Peyer's patch (tissue), 4 donors: ENCODE measurements around the gene VPS39. TPM values are rescaled to one million over a fixed set of nuclear protein-coding genes. Genes with fewer than 3 reads are reported as not detected.

Experiments
- DNase-seq, 3 donors: peaks; one replicate each; pipeline ENCODE4 v3.0.0-alpha.2; 2017 to 2019
- H3K27ac ChIP-seq, 4 donors: fragments of 200-600 bp; sonication (generic); one replicate each; pipeline ENCODE4 v1.5.1; 2016 to 2019
- H3K27me3 ChIP-seq, 2 donors: fragments of 200-600 bp; sonication (generic); one replicate each; pipeline ENCODE4 v1.5.1; 2019
- H3K36me3 ChIP-seq, 3 donors: fragments of 200-600 bp; sonication (generic); one replicate each; pipeline ENCODE4 v1.5.1; 2016 to 2019
- H3K4me1 ChIP-seq, 4 donors: fragments of 200-600 bp; sonication (generic); one replicate each; pipeline ENCODE4 v1.5.1; 2016 to 2019
- H3K4me3 ChIP-seq, 4 donors: fragments of 200-600 bp; sonication (generic); 1 replicate in 3 of 4; 2 replicates in 1 of 4; pipeline ENCODE4 v1.5.1; 2016 to 2019; ENCODE audit warnings: mild to moderate bottlenecking in 1 of 4
- H3K9me3 ChIP-seq, 4 donors: fragments of 200-600 bp; sonication (generic); one replicate each; pipeline ENCODE4 v1.5.1; 2016 to 2019; ENCODE audit warnings: mild to moderate bottlenecking in 1 of 4
- POLR2A ChIP-seq, 2 donors: fragments of 450-650 bp; IDR thresholded peaks; one replicate each; pipeline ENCODE4 v1.5.1; 2017; ENCODE audit warnings: antibody characterized with exemption in 2 of 2, mild to moderate bottlenecking in 2 of 2, moderate library complexity in 2 of 2
- total RNA-seq, 4 donors: library from RNA; depleted of rRNA; stranded (reverse); fragments of >200 nt; gene quantifications; one replicate each; pipeline ENCODE4 v1.1.0, GENCODE V29; 2016
- TF ChIP-seq, protein P1 (sequence below), 6 experiments: fragments of 450-650 bp in 4 of 6; fragments of 200-600 bp in 2 of 6; sonication (generic) in 1 of 6; IDR thresholded peaks; one replicate each; pipeline ENCODE4 v1.5.1; 2017 to 2019; ENCODE audit warnings: antibody characterized with exemption in 6 of 6, mild to moderate bottlenecking in 3 of 6, moderate library complexity in 1 of 6

Gene VPS39
- total RNA-seq, 4 donors from 2014 or later: 141 to 314 (median 192) TPM

DNA sequence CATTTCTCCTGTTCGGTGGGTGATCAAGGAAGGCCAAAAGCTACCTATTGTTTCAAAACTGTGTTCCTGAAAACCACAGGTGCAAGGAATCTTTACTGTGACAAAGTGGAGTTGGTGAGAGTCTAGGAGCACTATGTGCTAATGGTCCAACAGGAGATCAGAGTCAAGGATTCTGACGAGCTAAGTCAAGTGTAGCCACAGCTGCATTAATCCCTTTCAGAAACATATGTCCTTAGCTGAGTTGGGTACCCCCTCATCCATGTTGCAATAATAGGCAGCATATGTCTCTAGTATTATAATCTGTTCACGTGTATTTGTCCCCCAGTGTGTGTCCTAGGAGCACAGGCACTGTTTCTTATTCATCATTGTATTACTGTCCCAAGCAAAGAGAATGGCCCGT is 1.7 kb downstream of the VPS39 start:
- H3K4me1 ChIP-seq: peaks cover 0 to 15% (median 0%) of the 10 kb centered on the region in 4 donors

GRCh38 chr15:42203891-42204290 is 4.2 kb downstream of the VPS39 start:
- TF ChIP-seq POLR2A (IDR thresholded peaks at IDR 0.05): no peak
- TF ChIP-seq, protein P1, sequence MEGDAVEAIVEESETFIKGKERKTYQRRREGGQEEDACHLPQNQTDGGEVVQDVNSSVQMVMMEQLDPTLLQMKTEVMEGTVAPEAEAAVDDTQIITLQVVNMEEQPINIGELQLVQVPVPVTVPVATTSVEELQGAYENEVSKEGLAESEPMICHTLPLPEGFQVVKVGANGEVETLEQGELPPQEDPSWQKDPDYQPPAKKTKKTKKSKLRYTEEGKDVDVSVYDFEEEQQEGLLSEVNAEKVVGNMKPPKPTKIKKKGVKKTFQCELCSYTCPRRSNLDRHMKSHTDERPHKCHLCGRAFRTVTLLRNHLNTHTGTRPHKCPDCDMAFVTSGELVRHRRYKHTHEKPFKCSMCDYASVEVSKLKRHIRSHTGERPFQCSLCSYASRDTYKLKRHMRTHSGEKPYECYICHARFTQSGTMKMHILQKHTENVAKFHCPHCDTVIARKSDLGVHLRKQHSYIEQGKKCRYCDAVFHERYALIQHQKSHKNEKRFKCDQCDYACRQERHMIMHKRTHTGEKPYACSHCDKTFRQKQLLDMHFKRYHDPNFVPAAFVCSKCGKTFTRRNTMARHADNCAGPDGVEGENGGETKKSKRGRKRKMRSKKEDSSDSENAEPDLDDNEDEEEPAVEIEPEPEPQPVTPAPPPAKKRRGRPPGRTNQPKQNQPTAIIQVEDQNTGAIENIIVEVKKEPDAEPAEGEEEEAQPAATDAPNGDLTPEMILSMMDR (IDR thresholded peaks at IDR 0.05): no peak
- no peaks in the 10 kb centered on the region for H3K27me3 ChIP-seq
- peaks cover 0 to 22% (median 0%) of the 10 kb centered on the region in 3 donors for H3K36me3 ChIP-seq
- no peak for DNase-seq
- H3K9me3 ChIP-seq: no peaks in the 10 kb centered on the region
- no peak overlapping the region for H3K4me3 ChIP-seq
- H3K27ac ChIP-seq: no peak overlapping the region
- peaks cover 0 to 15% (median 0%) of the 10 kb centered on the region in 4 donors for H3K4me1 ChIP-seq

More for the DNA sequence above, 1.7 kb downstream of the VPS39 start:
- no peaks in the 10 kb centered on the region for H3K9me3 ChIP-seq
- no peak overlapping the region for H3K4me3 ChIP-seq
- H3K36me3 ChIP-seq: peaks cover 0 to 17% (median 0%) of the 10 kb centered on the region in 3 donors
- no peaks in the 10 kb centered on the region for H3K27me3 ChIP-seq
- DNase-seq: no peak
- no peak overlapping the region for H3K27ac ChIP-seq
- TF ChIP-seq, protein P1 (IDR thresholded peaks at IDR 0.05): no peak
- TF ChIP-seq POLR2A (IDR thresholded peaks at IDR 0.05): no peak

DNA sequence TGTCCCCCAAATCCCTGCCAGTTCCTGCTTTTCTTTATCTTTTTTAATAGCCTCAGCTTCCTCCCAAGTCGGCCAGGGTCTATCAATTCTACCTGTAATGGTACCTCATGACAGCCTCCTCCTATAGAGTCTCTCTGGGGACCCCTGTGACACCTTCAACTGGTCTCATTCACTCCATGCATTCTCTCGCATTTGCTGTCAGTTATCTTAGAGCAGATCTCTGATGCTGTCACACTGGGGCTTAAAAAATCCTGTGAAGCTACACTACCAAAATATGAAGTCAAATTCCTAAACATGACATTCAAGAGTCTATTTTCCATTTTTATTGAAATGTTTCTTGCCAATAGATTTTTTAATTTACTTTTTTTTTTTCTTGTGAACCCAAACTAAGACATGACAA is 5.5 kb downstream of the VPS39 start:
- Histone ChIP-seq H3K27ac (no peak overlapping the region), H3K4me3 (no peak overlapping the region), H3K4me1 (peaks cover 0 to 15% (median 0%) of the 10 kb centered on the region in 4 donors), H3K36me3 (peaks cover 0 to 33% (median 0%) of the 10 kb centered on the region in 3 donors), H3K9me3 (no peaks in the 10 kb centered on the region), H3K27me3 (no peaks in the 10 kb centered on the region)
- DNase-seq: no peak
- no peak for TF ChIP-seq POLR2A (IDR thresholded peaks at IDR 0.05)
- TF ChIP-seq, protein P1 (IDR thresholded peaks at IDR 0.05): no peak

DNA sequence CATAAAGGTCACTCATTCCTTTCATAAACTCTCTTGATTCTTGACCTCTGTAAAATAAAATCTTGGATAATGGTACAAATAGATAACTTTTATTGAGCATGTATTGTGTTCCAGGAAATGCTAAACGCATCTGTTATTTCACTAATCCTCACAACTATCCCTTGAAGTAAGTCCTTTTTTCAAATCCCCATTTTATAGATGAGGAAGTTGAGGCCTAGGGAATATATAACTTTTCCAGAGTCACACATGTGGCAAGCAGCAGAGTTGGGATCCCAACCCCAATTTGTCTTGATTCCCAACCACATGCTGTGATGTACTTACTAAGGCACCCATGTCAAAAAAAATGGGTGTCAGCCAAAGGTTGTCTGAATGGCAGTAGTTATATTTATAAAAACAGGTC is 6.3 kb downstream of the VPS39 start:
- H3K27me3 ChIP-seq: no peaks in the 10 kb centered on the region
- H3K27ac ChIP-seq: no peak overlapping the region
- no peak overlapping the region for H3K4me3 ChIP-seq
- no peaks in the 10 kb centered on the region for H3K9me3 ChIP-seq
- H3K4me1 ChIP-seq: peaks cover 0 to 9% (median 0%) of the 10 kb centered on the region in 4 donors
- peaks cover 0 to 38% (median 0%) of the 10 kb centered on the region in 3 donors for H3K36me3 ChIP-seq
- DNase-seq: no peak
- TF ChIP-seq, protein P1 (IDR thresholded peaks at IDR 0.05): no peak
- no peak for TF ChIP-seq POLR2A (IDR thresholded peaks at IDR 0.05)

DNA sequence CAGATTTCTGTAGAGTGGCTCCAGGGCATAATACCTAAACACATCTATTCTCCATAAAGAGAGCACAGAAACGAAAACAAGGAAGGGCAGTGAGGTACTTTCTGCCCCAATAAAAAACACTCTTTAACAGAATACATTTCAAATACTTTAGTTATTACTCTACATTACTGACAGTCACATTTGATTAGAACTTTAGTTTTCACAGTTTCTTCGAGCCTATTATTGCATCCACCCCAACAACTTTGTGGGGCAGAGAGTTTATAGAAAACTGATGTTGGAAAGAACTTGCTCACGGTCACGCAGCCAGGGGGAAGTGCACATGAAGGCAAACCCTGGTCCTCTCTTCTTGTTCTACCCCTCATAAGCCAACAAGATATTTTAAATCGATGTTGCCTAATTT is 9.0 kb downstream of the VPS39 start:
- Histone ChIP-seq H3K9me3 (no peaks in the 10 kb centered on the region), H3K4me1 (peaks cover 0 to 4% (median 0%) of the 10 kb centered on the region in 4 donors), H3K27me3 (no peaks in the 10 kb centered on the region), H3K27ac (no peak overlapping the region), H3K4me3 (no peak overlapping the region), H3K36me3 (peaks cover 0 to 38% (median 0%) of the 10 kb centered on the region in 3 donors)
- TF ChIP-seq POLR2A (IDR thresholded peaks at IDR 0.05): no peak
- TF ChIP-seq, protein P1 (IDR thresholded peaks at IDR 0.05): no peak
- DNase-seq: no peak

GRCh38 chr15:42198516-42198915 is 9.6 kb downstream of the VPS39 start:
- H3K4me1 ChIP-seq: peaks cover 0 to 4% (median 0%) of the 10 kb centered on the region in 4 donors
- peaks cover 0 to 38% (median 0%) of the 10 kb centered on the region in 3 donors for H3K36me3 ChIP-seq
- no peaks in the 10 kb centered on the region for H3K9me3 ChIP-seq
- no peaks in the 10 kb centered on the region for H3K27me3 ChIP-seq
- H3K27ac ChIP-seq: no peak overlapping the region
- H3K4me3 ChIP-seq: no peak overlapping the region
- no peak for DNase-seq
- TF ChIP-seq, protein P1 (IDR thresholded peaks at IDR 0.05): no peak
- no peak for TF ChIP-seq POLR2A (IDR thresholded peaks at IDR 0.05)
